K562 (cell line): ENCODE data around the gene PHF10. TPM values are rescaled to one million over a fixed set of nuclear protein-coding genes. Genes with fewer than 3 reads are reported as not detected.

Experiments used
- ARID1B ChIP-seq: fragments of 450-650 bp; IDR thresholded peaks from 2 replicates; pipeline ENCODE4 v1.6.1; 2016; ENCODE audit warnings: antibody characterized with exemption, mild to moderate bottlenecking, inconsistent platforms
- DACH1 ChIP-seq: fragments of 450-650 bp; IDR thresholded peaks from 2 replicates; pipeline ENCODE4 v1.6.1; 2018; ENCODE audit not compliant: partially characterized antibody
- GATAD2A ChIP-seq: fragments of 450-650 bp; IDR thresholded peaks from 2 replicates; pipeline ENCODE4 v1.6.1; 2017
- ID3 ChIP-seq, 2 experiments: fragments of 250-450 bp in 1 of 2; fragments of 450-650 bp in 1 of 2; sonication (Bioruptor Pico) in 1 of 2; IDR thresholded peaks; 2 replicates each; pipeline versions ENCODE4 v1.6.1 to v1.8.0; 2016 to 2021; ENCODE audit warnings: mild to moderate bottlenecking in 2 of 2, moderate library complexity in 2 of 2, missing compliant biosample characterization in 1 of 2, missing genetic modification characterization in 1 of 2
- MBD1 ChIP-seq: fragments of 250-450 bp; sonication (Bioruptor Pico); IDR thresholded peaks from 2 replicates; pipeline ENCODE4 v1.8.0; 2022; ENCODE audit warnings: inconsistent platforms
- MECOM ChIP-seq: fragments of 250-450 bp; sonication (Bioruptor Pico); IDR thresholded peaks from 2 replicates; pipeline ENCODE4 v1.8.0; 2022; ENCODE audit warnings: inconsistent platforms
- MYBL2 ChIP-seq, 2 experiments: fragments of 450-650 bp in 1 of 2; sonication (generic) in 1 of 2; formaldehyde crosslinking in 1 of 2; IDR thresholded peaks; 2 replicates each; pipeline versions ENCODE4 v1.6.1 to v1.8.1; 2017 to 2022; ENCODE audit warnings: borderline replicate concordance in 1 of 2, inconsistent platforms in 1 of 2, low read depth in 1 of 2, mild to moderate bottlenecking in 1 of 2, missing genetic modification reagents in 1 of 2, moderate library complexity in 1 of 2
- RB1 ChIP-seq: fragments of 450-650 bp; IDR thresholded peaks from 2 replicates; pipeline ENCODE4 v1.6.1; 2017; ENCODE audit warnings: low read depth, mild to moderate bottlenecking
- SAFB ChIP-seq: fragments of 200-400 bp; formaldehyde crosslinking; IDR thresholded peaks from 2 replicates; pipeline ENCODE4 v1.6.1; 2017; ENCODE audit warnings: low read depth, low read length, borderline replicate concordance
- SNAPC5 ChIP-seq: fragments of 250-450 bp; sonication (Bioruptor Pico); IDR thresholded peaks from 2 replicates; pipeline ENCODE4 v1.8.0; 2021; ENCODE audit warnings: moderate library complexity, mild to moderate bottlenecking, inconsistent platforms
- TBP ChIP-seq: optimal IDR thresholded peaks from 2 replicates; pipeline ENCODE3; 2011; ENCODE audit warnings: low read depth, low read length, improper control_type of control experiment
- ZNF764 ChIP-seq: fragments of 250-450 bp; sonication (Bioruptor Pico); IDR thresholded peaks from 2 replicates; pipeline ENCODE4 v1.4.0; 2020; ENCODE audit warnings: low read depth, mild to moderate bottlenecking, moderate library complexity
- polyA plus RNA-seq, 8 experiments: library from polyadenylated mRNA; depleted of rRNA in 4 of 8; stranded (reverse) in 5 of 8; unstranded in 3 of 8; fragments of >200 nt; fragmentation: Nextera tagmentation in 2 of 8; fragmentation: Illumina TruSeq in 1 of 8; extraction: Ambion mirVana in 2 of 8; extraction: Trizol in 1 of 8; gene quantifications; 2 replicates each; pipeline versions ENCODE4 v1.2.1 to v1.2.3, GENCODE V29; 2011 to 2014; ENCODE audit warnings: inconsistent platforms in 1 of 8, missing spikeins in 1 of 8
- total RNA-seq, 7 experiments: library from RNA; depleted of rRNA in 6 of 7; stranded (reverse); fragments of >200 nt in 6 of 7; fragmentation: Illumina TruSeq in 2 of 7; extraction: Trizol in 2 of 7; gene quantifications; 2 replicates each; pipeline versions ENCODE4 v1.2.1 to v1.2.3, GENCODE V29; 2011 to 2021; ENCODE audit warnings: low replicate concordance in 1 of 7
- TF ChIP-seq, protein P1 (sequence below): sonication (generic); formaldehyde crosslinking; IDR thresholded peaks from 2 replicates; pipeline ENCODE4 v1.8.1; 2023; ENCODE audit warnings: mild to moderate bottlenecking, missing genetic modification reagents
- TF ChIP-seq, protein P2 (sequence below): fragments of 250-450 bp; sonication (Bioruptor Pico); IDR thresholded peaks from 2 replicates; pipeline ENCODE4 v1.5.0; 2020; ENCODE audit warnings: mild to moderate bottlenecking, borderline replicate concordance
- TF ChIP-seq, protein P3 (sequence below): fragments of 450-650 bp; formaldehyde crosslinking; IDR thresholded peaks from 2 replicates; pipeline ENCODE4 v1.4.0; 2020; ENCODE audit warnings: mild to moderate bottlenecking, moderate library complexity
- TF ChIP-seq, protein P4 (sequence below): sonication (generic); formaldehyde crosslinking; IDR thresholded peaks from 2 replicates; pipeline ENCODE4 v1.8.0; 2022; ENCODE audit warnings: missing genetic modification reagents, mild to moderate bottlenecking, moderate library complexity, borderline replicate concordance

The PHF10 gene
- total and polyA plus RNA-seq, 9 of the 15 experiments (the other 6 are each of a cell fraction or from before 2014, with no cell fraction given): 23.9 to 88.9 (median 46.0) TPM

DNA sequence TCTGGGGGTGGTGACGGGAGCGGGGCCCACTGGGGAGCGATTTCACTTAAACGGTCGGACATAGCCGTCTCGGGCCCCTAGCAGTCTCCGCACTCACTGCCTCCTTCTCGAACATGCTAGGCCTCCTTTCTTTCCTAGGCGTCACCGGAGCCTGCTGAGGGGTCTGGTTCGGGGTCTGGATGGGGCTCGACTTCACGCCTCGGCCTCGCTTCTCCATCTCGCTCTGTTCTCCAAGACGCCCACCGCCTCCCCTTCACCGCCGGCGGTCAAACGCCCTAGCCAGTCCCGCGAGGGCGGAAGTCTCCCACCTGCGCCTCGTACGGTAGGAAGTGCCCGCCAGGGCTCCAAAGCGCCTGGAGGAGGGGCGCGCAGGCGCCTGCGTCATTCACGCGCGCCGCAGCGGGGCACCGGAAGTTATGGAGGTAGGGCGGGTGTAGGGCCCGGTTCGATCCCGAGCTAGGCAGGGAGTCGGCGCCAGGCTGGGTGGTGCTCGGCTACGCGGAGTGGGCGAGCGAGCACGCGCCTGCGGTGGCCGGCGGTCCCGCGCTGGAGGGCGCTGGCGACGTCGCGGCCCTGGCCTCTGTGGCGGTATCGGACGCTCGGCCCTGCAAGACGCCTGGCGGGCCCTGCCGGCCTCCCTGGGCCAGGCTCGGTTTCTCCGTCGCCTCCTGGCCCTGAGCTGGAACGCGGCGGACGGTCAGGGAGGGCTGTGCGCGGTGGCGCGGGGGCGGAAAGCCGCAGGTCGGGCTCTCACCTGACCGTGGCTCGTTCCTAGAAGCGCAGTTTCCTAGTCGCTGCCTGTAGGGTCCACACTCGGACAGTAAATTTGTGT lies 27.2 kb upstream of the PHF10 start, which contains the start of the genes DYNLT2 and ERMARD (continued):
- TF ChIP-seq, protein P1, sequence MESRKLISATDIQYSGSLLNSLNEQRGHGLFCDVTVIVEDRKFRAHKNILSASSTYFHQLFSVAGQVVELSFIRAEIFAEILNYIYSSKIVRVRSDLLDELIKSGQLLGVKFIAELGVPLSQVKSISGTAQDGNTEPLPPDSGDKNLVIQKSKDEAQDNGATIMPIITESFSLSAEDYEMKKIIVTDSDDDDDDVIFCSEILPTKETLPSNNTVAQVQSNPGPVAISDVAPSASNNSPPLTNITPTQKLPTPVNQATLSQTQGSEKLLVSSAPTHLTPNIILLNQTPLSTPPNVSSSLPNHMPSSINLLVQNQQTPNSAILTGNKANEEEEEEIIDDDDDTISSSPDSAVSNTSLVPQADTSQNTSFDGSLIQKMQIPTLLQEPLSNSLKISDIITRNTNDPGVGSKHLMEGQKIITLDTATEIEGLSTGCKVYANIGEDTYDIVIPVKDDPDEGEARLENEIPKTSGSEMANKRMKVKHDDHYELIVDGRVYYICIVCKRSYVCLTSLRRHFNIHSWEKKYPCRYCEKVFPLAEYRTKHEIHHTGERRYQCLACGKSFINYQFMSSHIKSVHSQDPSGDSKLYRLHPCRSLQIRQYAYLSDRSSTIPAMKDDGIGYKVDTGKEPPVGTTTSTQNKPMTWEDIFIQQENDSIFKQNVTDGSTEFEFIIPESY (CRISPR knock-in tag): peak; percentile 7; the same call in 1 of the 2 replicates
- no peak; the same call in 1 of the 2 replicates for TF ChIP-seq SAFB
- no peak for TF ChIP-seq SNAPC5 (CRISPR knock-in tag)
- no peak for TF ChIP-seq MBD1
- TF ChIP-seq ZNF764 (CRISPR knock-in tag): no peak; the same call in 1 of the 2 replicates
- peak; percentile 92 for TF ChIP-seq RB1
- TF ChIP-seq, protein P2, sequence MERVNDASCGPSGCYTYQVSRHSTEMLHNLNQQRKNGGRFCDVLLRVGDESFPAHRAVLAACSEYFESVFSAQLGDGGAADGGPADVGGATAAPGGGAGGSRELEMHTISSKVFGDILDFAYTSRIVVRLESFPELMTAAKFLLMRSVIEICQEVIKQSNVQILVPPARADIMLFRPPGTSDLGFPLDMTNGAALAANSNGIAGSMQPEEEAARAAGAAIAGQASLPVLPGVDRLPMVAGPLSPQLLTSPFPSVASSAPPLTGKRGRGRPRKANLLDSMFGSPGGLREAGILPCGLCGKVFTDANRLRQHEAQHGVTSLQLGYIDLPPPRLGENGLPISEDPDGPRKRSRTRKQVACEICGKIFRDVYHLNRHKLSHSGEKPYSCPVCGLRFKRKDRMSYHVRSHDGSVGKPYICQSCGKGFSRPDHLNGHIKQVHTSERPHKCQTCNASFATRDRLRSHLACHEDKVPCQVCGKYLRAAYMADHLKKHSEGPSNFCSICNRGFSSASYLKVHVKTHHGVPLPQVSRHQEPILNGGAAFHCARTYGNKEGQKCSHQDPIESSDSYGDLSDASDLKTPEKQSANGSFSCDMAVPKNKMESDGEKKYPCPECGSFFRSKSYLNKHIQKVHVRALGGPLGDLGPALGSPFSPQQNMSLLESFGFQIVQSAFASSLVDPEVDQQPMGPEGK (CRISPR knock-in tag): no peak
- TF ChIP-seq ID3 (CRISPR knock-in tag; IDR thresholded peaks at IDR 0.05): no peak
- peak; percentile 72; the same call in 1 of the 2 replicates for TF ChIP-seq ID3 (tag; IDR thresholded peaks at IDR 0.05)
- TF ChIP-seq TBP: peak; percentile 95
- TF ChIP-seq MYBL2 (IDR thresholded peaks at IDR 0.05; ENCODE audit: low read depth): no peak
- TF ChIP-seq MYBL2 (CRISPR knock-in tag; IDR thresholded peaks at IDR 0.05; ENCODE audit: borderline replicate concordance): no peak
- no peak for TF ChIP-seq GATAD2A
- TF ChIP-seq, protein P3, sequence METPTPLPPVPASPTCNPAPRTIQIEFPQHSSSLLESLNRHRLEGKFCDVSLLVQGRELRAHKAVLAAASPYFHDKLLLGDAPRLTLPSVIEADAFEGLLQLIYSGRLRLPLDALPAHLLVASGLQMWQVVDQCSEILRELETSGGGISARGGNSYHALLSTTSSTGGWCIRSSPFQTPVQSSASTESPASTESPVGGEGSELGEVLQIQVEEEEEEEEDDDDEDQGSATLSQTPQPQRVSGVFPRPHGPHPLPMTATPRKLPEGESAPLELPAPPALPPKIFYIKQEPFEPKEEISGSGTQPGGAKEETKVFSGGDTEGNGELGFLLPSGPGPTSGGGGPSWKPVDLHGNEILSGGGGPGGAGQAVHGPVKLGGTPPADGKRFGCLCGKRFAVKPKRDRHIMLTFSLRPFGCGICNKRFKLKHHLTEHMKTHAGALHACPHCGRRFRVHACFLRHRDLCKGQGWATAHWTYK (CRISPR knock-in tag): no peak
- TF ChIP-seq DACH1: no peak
- TF ChIP-seq, protein P4, sequence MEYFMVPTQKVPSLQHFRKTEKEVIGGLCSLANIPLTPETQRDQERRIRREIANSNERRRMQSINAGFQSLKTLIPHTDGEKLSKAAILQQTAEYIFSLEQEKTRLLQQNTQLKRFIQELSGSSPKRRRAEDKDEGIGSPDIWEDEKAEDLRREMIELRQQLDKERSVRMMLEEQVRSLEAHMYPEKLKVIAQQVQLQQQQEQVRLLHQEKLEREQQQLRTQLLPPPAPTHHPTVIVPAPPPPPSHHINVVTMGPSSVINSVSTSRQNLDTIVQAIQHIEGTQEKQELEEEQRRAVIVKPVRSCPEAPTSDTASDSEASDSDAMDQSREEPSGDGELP (CRISPR knock-in tag): peak; percentile 91
- no peak for TF ChIP-seq MECOM (CRISPR knock-in tag)
- TF ChIP-seq ARID1B: peak; percentile 44
